ENCODE measurements around the gene STC2. TPM values are rescaled to one million over a fixed set of nuclear protein-coding genes. Genes with fewer than 3 reads are reported as not detected.
A peak's percentile ranks its signal among the peaks of the same experiment; 100 is the strongest.

STC2 gene
- total RNA-seq (2021; fragmentation: NEBNext Ultra II Directional; extraction: Animal tissue kit (Norgen Biotek cat#: 25700)) (40.0 and 53.1 TPM in 2 replicates), polyA plus RNA-seq (2011; rRNA removed) (26.4 and 52.2 TPM in 2 replicates), polyA minus RNA-seq (2011; rRNA and poly(A)+ RNA removed) (21.7 and 32.5 TPM in 2 replicates)
- 118 TPM for polyA plus RNA-seq (2011; cell fraction: cytosol; rRNA removed)
- polyA plus RNA-seq (2011; cell fraction: nucleus; rRNA removed): 43.8 TPM
- polyA plus RNA-seq (2012, experiment 1 of 2): 62.3 to 83.5 TPM (median 69.6 TPM) in 4 replicates
- polyA plus RNA-seq (2012, experiment 2 of 2): 21.7 TPM
- polyA plus RNA-seq (2013, experiment 1 of 2): 25.8 TPM
- 30.5 TPM for polyA plus RNA-seq (2013, experiment 2 of 2)
- polyA minus RNA-seq (2011; cell fraction: cytosol; rRNA and poly(A)+ RNA removed): 81.5 TPM
- 67.2 TPM for polyA minus RNA-seq (2011; cell fraction: nucleus; rRNA and poly(A)+ RNA removed)
- long read RNA-seq, experiment 1, full-length matches to known transcripts: 9 of 45 reads
- long read RNA-seq, experiment 1, partial matches to known transcripts: 4 of 45 reads
- long read RNA-seq, experiment 1, other reads (novel, unspliced or antisense): 32 of 45 reads
- long read RNA-seq, experiment 2, full-length matches to known transcripts: 19 of 35 reads
- long read RNA-seq, experiment 2, partial matches to known transcripts: 4 of 35 reads
- long read RNA-seq, experiment 2, other reads (novel, unspliced or antisense): 12 of 35 reads

GRCh38 chr5:173327948-173328843, at the start of gene STC2:
STC2 (minus strand) TSS chr5:173328414; CDS start chr5:173328193, 221 bp downstream.
- Histone ChIP-seq H3K27me3 (replicated peaks in 1 of 4; ENCODE audit: control insufficient read depth in 3 of 4, extremely low read depth in 1 of 4, insufficient read depth in 3 of 4, low read length in 3 of 4) (peaks cover 0 to 9% (median 7%) of the 10 kb centered on the region in 4 experiments; a peak in 6 of 7 replicates), H2AFZ (ENCODE audit: low read length) (no peak within 1 kb of the TSS), H4K5ac (ENCODE audit: insufficient read length, low read depth, low read length) (peak within 1 kb of the TSS; percentile 69), H3K9ac (replicated peaks in 1 of 4; ENCODE audit: extremely low read depth in 1 of 4, low read depth in 3 of 4, low read length in 3 of 4) (peak within 1 kb of the TSS; percentile 70 to 92 (median 74)), H3K23ac (ENCODE audit: insufficient read length) (no peak within 1 kb of the TSS), H3K23me2 (ENCODE audit: low read depth, low read length) (peaks cover 16% of the 10 kb centered on the region), H3K79me2 (ENCODE audit: control insufficient read depth in 1 of 2, insufficient read depth in 2 of 2, low read length in 2 of 2) (peaks cover 10 to 47% of the 10 kb centered on the region in 2 experiments), H2BK120ac (replicated peaks; ENCODE audit: low read depth, low read length) (no peak within 1 kb of the TSS), H3K4me1 (replicated peaks in 1 of 4; ENCODE audit: control insufficient read depth in 3 of 4, insufficient read depth in 4 of 4, low read length in 3 of 4) (peaks cover 7 to 30% (median 14%) of the 10 kb centered on the region in 4 experiments), H3K14ac (ENCODE audit: insufficient read length) (no peak within 1 kb of the TSS), H4K20me1 (replicated peaks in 1 of 2; ENCODE audit: control insufficient read depth in 1 of 2, insufficient read depth in 2 of 2, low read length in 2 of 2) (peaks cover 23% of the 10 kb centered on the region in 2 experiments), H3K9me3 (ENCODE audit: insufficient read depth in 2 of 2, low read depth in 1 of 2, low read length in 1 of 2) (no peaks in the 10 kb centered on the region), H3K18ac (ENCODE audit: extremely low read depth, low read length) (peak within 1 kb of the TSS; percentile 99), H3K36me3 (ENCODE audit: control insufficient read depth in 2 of 4, insufficient read depth in 4 of 4, low read length in 3 of 4) (peaks cover 13 to 42% (median 22%) of the 10 kb centered on the region in 4 experiments), H2BK12ac (ENCODE audit: low read depth, low read length) (peak within 1 kb of the TSS; percentile 97; the same call in 1 of the 2 replicates), H4K91ac (replicated peaks; ENCODE audit: insufficient read length, low read length) (peak within 1 kb of the TSS; percentile 91), H2AK5ac (ENCODE audit: low read depth, low read length) (peak within 1 kb of the TSS; percentile 68), H2BK5ac (ENCODE audit: low read depth, low read length) (peak within 1 kb of the TSS; percentile 98), H3K56ac (replicated peaks; ENCODE audit: insufficient read length, low read depth, low read length) (peak within 1 kb of the TSS; percentile 52), H2BK15ac (ENCODE audit: low read length) (peak within 1 kb of the TSS; percentile 75; the same call in 1 of the 2 replicates), H3K79me1 (ENCODE audit: low read depth, low read length) (peaks cover 16% of the 10 kb centered on the region), H3K4me3 (ENCODE audit: extremely low read depth in 1 of 4, insufficient read depth in 2 of 4, low read depth in 3 of 4, low read length in 4 of 4) (peak within 1 kb of the TSS; percentile 90 to 95 (median 91)), H4K8ac (ENCODE audit: extremely low read depth, insufficient read depth, low read length) (peak within 1 kb of the TSS; percentile 92), H3K27ac (ENCODE audit: low read depth, low read length) (peak within 1 kb of the TSS; percentile 81), H3K4me2 (ENCODE audit: insufficient read depth in 1 of 2, low read depth in 2 of 2, low read length in 2 of 2) (peak within 1 kb of the TSS; percentile 96 to 99), H2BK20ac (ENCODE audit: low read length) (no peak within 1 kb of the TSS), H3K4ac (replicated peaks; ENCODE audit: insufficient read length, low read depth, low read length) (peak within 1 kb of the TSS; percentile 53)
- WGBS, 2 experiments (ENCODE audit: extremely low coverage in 1 of 2, insufficient coverage in 1 of 2, insufficient read length in 1 of 2, insufficient replicate concordance in 2 of 2, low coverage in 1 of 2, low lambda C conversion rate in 2 of 2, missing lambda C conversion rate in 1 of 2): 2% methylated on average over 48 of the region's 72 CpGs; no CpG with 5 or more reads in 1 of the 2 experiments
- DNase-seq (ENCODE audit: low read depth in 1 of 2, low spot score in 2 of 2): peak; percentile 91 to 93
- ChIA-PET POLR2A (ENCODE audit: partially characterized antibody) (interaction anchor here (0.6 to 9.3 kb wide), 35 partner anchors 11 to 653 kb away, joined by 3 to 491 read pairs (median 5); partner anchors contain the start of genes BNIP1, NKX2-5 and RPL26L1), CTCF (ENCODE audit: partially characterized antibody) (interaction anchor here (0.6 to 8.1 kb wide), 6 partner anchors 12 to 645 kb away, joined by 3 to 184 read pairs (median 6); no protein-coding TSS in a partner anchor)
- no peak for FAIRE-seq
- TF ChIP-seq RBBP5 (IDR thresholded peaks at IDR 0.05; ENCODE audit: borderline replicate concordance, low read depth, low read length) (no peak), KDM5A (IDR thresholded peaks at IDR 0.05; ENCODE audit: low read length) (no peak), SAP30 (IDR thresholded peaks at IDR 0.05; ENCODE audit: insufficient read depth, insufficient replicate concordance, low read length) (peak; percentile 80), SP2 (IDR thresholded peaks at IDR 0.05; ENCODE audit: low read length) (no peak), CBX8 (IDR thresholded peaks at IDR 0.05; ENCODE audit: borderline replicate concordance, low read depth, low read length) (no peak), TCF12 (IDR thresholded peaks at IDR 0.05; ENCODE audit: low read depth, low read length) (peak; percentile 73; the same call in 1 of the 2 replicates), HDAC2 (IDR thresholded peaks at IDR 0.05; ENCODE audit: borderline replicate concordance in 1 of 2, low read depth in 2 of 2, low read length in 2 of 2) (peak in 1 of 2 experiments; percentile 85; a peak in 1 of 4 replicates)
